Esophagus muscularis mucosa (tissue), 4 donors: ENCODE results near the gene NCKAP5. TPM values are rescaled to one million over a fixed set of nuclear protein-coding genes. Genes with fewer than 3 reads are reported as not detected.

Experiments
- DNase-seq: peaks from one replicate; pipeline ENCODE4 v3.0.0-alpha.2; 2017; ENCODE audit errors: extremely low spot score
- H3K27ac ChIP-seq, 4 donors: fragments of 200-600 bp; sonication (generic); replicated peaks in 1 of 4; 1 replicate in 3 of 4; 2 replicates in 1 of 4; pipeline ENCODE4 v1.5.1; 2016 to 2019; ENCODE audit warnings: mild to moderate bottlenecking in 1 of 4
- H3K27me3 ChIP-seq, 4 donors: fragments of 200-600 bp; sonication (generic); one replicate each; pipeline versions ENCODE4 v1.5.1 to v1.6.0; 2016 to 2019
- H3K36me3 ChIP-seq, 4 donors: fragments of 200-600 bp; sonication (generic); one replicate each; pipeline ENCODE4 v1.5.1; 2016 to 2019
- H3K4me1 ChIP-seq, 4 donors: fragments of 200-600 bp; sonication (generic); one replicate each; pipeline ENCODE4 v1.5.1; 2016 to 2019
- H3K4me3 ChIP-seq, 4 donors: fragments of 200-600 bp; sonication (generic); 1 replicate in 2 of 4; 2 replicates in 2 of 4; pipeline ENCODE4 v1.5.1; 2016 to 2019; ENCODE audit warnings: mild to moderate bottlenecking in 4 of 4, moderate library complexity in 1 of 4
- H3K9me3 ChIP-seq, 4 donors: fragments of 200-600 bp; sonication (generic); 1 replicate in 3 of 4; 2 replicates in 1 of 4; pipeline ENCODE4 v1.5.1; 2016 to 2019
- EP300 ChIP-seq: sonication (generic); formaldehyde crosslinking; IDR thresholded peaks from one replicate; pipeline ENCODE4 v1.6.1; 2017; ENCODE audit warnings: antibody characterized with exemption
- POLR2A ChIP-seq: fragments of 450-650 bp; IDR thresholded peaks from one replicate; pipeline ENCODE4 v1.6.1; 2017; ENCODE audit warnings: antibody characterized with exemption, moderate library complexity, mild to moderate bottlenecking, low read depth
- POLR2AphosphoS5 ChIP-seq, 2 donors: sonication (generic); formaldehyde crosslinking; IDR thresholded peaks; one replicate each; pipeline ENCODE4 v1.6.1; 2017; ENCODE audit warnings: antibody characterized with exemption in 2 of 2
- WGBS: methylation state at CpG from one replicate; pipeline ENCODE4 v1.1.5; 2018; 5-methylcytosine and 5-hydroxymethylcytosine counted together
- intact Hi-C: fragments of 100-400 bp; cut with DNase I; formaldehyde crosslinking; loops from one replicate; pipeline ENCODE4 v1.15.1; 2023
- total RNA-seq, 4 donors: library from RNA; depleted of rRNA; stranded (reverse); fragments of >200 nt; gene quantifications; one replicate each; pipeline versions ENCODE4 v1.1.0 to v1.2.1, GENCODE V29; 2016
- TF ChIP-seq, protein P1 (sequence below), 3 experiments: fragments of 200-600 bp in 2 of 3; fragments of 450-650 bp in 1 of 3; sonication (generic) in 2 of 3; IDR thresholded peaks; one replicate each; pipeline ENCODE4 v1.5.1; 2017 to 2019; ENCODE audit warnings: antibody characterized with exemption in 3 of 3, mild to moderate bottlenecking in 2 of 3, moderate library complexity in 1 of 3

The NCKAP5 gene
- total RNA-seq, 4 donors from 2014 or later = 0.33 to 1.8 (median 1.0) TPM

DNA sequence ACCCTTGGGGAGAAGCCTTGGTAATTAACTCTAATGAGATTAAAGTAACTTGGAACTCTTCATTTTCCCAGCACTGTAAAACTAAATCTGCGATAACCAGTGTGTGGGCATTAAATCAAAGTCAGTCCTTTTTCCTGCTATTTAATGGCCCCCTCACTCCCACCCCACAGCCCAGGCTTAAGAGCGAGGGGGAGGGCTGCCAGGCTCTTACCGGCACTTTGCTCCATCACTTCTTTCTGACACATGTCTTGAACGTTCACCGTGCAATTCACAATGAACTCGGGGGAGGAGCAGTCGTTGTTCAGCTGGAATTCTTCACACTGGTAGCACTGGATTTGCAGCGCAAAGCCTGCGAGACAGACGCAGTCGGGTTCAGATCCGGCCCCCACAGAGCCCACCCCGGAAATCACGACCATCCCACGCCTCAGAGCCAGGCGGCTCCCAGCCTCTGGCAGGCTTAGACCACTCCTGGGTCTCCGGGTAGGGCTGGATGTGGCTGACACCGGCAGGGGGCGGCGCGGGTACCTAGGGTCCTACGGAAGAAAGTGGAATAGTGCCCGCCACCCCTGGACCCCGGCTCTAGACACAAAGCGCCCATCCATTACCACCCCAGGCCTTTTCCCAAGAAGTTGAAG, 900.0 kb downstream of the NCKAP5 start:
- TF ChIP-seq POLR2A (no peak), EP300 (no peak), POLR2AphosphoS5 (IDR thresholded peaks at IDR 0.05) (no peak)
- TF ChIP-seq, protein P1, sequence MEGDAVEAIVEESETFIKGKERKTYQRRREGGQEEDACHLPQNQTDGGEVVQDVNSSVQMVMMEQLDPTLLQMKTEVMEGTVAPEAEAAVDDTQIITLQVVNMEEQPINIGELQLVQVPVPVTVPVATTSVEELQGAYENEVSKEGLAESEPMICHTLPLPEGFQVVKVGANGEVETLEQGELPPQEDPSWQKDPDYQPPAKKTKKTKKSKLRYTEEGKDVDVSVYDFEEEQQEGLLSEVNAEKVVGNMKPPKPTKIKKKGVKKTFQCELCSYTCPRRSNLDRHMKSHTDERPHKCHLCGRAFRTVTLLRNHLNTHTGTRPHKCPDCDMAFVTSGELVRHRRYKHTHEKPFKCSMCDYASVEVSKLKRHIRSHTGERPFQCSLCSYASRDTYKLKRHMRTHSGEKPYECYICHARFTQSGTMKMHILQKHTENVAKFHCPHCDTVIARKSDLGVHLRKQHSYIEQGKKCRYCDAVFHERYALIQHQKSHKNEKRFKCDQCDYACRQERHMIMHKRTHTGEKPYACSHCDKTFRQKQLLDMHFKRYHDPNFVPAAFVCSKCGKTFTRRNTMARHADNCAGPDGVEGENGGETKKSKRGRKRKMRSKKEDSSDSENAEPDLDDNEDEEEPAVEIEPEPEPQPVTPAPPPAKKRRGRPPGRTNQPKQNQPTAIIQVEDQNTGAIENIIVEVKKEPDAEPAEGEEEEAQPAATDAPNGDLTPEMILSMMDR (IDR thresholded peaks at IDR 0.05) = no peak
- Histone ChIP-seq H3K27ac (no peak overlapping the region), H3K4me1 (peaks cover 24 to 33% (median 32%) of the 10 kb centered on the region in 4 donors), H3K9me3 (no peaks in the 10 kb centered on the region), H3K4me3 (peak overlapping the region; percentile 50 to 62 (median 54)), H3K27me3 (peaks cover 0 to 56% (median 26%) of the 10 kb centered on the region in 4 donors), H3K36me3 (no peaks in the 10 kb centered on the region)
- intact Hi-C loops = no loop called here
- 16% methylated on average over 23 of the region's 25 CpGs for WGBS
- DNase-seq = no peak

DNA sequence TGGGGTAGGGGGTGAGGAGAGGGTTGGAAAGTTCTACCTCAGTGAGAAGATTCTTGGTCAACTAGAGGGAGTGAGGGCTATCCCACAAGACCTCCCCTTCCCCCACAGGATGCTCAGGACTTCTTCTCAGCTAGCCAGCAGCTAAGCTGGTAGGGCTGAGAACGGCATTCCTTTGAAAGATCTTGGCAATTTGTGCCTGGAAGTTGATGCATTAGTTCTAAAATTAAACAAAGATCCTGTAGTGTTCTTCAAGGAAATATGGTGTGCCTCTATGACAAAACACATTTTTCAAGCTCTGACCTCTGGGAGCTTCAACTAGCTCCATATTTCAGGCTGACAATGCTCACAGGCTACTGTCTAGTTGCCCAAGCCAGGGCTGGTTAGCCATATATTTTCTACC, 900.6 kb downstream of the NCKAP5 start:
- no peak overlapping the region for H3K4me3 ChIP-seq
- H3K27ac ChIP-seq = no peak overlapping the region
- H3K27me3 ChIP-seq = peaks cover 0 to 56% (median 26%) of the 10 kb centered on the region in 4 donors
- intact Hi-C loops = no loop called here
- TF ChIP-seq EP300 (no peak), POLR2A (no peak)
- TF ChIP-seq, protein P1 (IDR thresholded peaks at IDR 0.05) = no peak
- no peaks in the 10 kb centered on the region for H3K9me3 ChIP-seq
- H3K4me1 ChIP-seq = peaks cover 24 to 33% (median 32%) of the 10 kb centered on the region in 4 donors
- WGBS = 25% methylated on average over 1 of the region's 1 CpG
- no peak for DNase-seq
- H3K36me3 ChIP-seq = no peaks in the 10 kb centered on the region

DNA sequence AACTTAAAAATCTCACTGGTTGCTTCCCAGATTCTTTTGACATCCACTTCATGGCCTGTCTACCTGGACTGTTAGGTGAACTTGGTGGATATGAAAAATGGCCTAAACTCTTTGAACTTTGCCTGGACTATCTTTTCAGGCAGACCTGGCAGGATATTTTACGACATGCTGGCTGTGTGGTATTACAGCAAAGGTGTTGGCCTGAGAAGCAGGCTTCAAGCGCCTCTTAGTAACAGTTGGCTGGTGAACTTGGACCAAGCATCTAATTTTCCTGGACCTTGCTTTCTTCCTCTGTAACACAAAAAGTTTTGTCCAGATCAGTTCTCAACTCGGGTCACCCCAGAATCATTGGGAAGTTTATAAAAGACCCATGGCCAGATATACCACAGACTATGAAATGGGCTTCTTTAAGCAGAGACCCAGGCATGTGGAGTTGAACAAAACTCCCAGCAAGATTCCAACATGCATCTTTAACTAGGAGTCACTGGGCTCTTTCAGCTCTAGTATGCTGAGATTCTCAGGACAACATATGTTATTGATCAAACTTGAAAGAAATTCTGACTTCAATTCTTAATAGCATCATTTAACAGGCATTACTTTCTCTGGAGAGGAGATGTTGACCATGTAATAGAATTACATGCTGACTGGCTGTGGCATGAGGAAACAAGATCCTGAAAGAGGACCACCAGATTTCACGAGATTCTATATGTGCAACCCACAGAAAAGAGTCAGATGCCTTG, 902.7 kb downstream of the NCKAP5 start:
- no peak overlapping the region for H3K4me3 ChIP-seq
- no peak overlapping the region for H3K27ac ChIP-seq
- no peaks in the 10 kb centered on the region for H3K9me3 ChIP-seq
- peaks cover 20 to 24% (median 23%) of the 10 kb centered on the region in 4 donors for H3K4me1 ChIP-seq
- peaks cover 0 to 53% (median 21%) of the 10 kb centered on the region in 4 donors for H3K27me3 ChIP-seq
- 81% methylated on average over 4 of the region's 4 CpGs for WGBS
- intact Hi-C loops = no loop called here
- H3K36me3 ChIP-seq = no peaks in the 10 kb centered on the region
- DNase-seq = no peak
- TF ChIP-seq POLR2AphosphoS5 (IDR thresholded peaks at IDR 0.05) (no peak), EP300 (no peak), POLR2A (no peak)
- TF ChIP-seq, protein P1 (IDR thresholded peaks at IDR 0.05) = no peak

DNA sequence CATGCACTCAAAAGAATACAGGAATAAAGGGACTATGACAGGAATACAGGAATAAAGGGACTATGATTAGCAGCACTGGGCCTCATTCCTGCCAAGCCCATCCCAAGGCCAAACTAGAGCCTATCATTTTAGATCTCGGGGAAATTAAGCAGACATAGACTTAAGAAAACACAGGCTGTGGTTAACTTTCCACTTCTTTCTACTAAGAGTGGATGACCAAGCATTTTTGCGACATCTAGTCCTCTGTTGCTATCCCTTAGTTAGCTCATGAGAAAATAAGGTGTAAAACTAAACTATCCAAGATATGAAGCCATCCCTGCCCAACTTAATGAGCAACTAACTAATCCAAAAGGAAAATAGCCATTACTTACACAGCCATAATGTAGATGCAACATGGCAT, 904.2 kb downstream of the NCKAP5 start:
- H3K36me3 ChIP-seq = no peaks in the 10 kb centered on the region
- H3K9me3 ChIP-seq = no peaks in the 10 kb centered on the region
- H3K27ac ChIP-seq = no peak overlapping the region
- TF ChIP-seq, protein P1 (IDR thresholded peaks at IDR 0.05) = no peak
- TF ChIP-seq EP300 = no peak
- no peak for TF ChIP-seq POLR2A
- TF ChIP-seq POLR2AphosphoS5 (IDR thresholded peaks at IDR 0.05) = no peak
- no peak for DNase-seq
- peaks cover 6 to 9% (median 8%) of the 10 kb centered on the region in 4 donors for H3K4me1 ChIP-seq
- intact Hi-C loops = no loop called here
- peaks cover 0 to 39% (median 11%) of the 10 kb centered on the region in 4 donors for H3K27me3 ChIP-seq
- H3K4me3 ChIP-seq = no peak overlapping the region
- 66% methylated on average over 2 of the region's 2 CpGs for WGBS
